GM19099 (cell line): ENCODE data around the gene CD59.

ENCODE experiments used
- POLR2A ChIP-seq: IDR thresholded peaks from 3 replicates; pipeline ENCODE4 v1.6.1; 2011; ENCODE audit warnings: low read depth; ENCODE audit not compliant: insufficient read length; ENCODE audit errors: extremely low read depth

The CD59 gene

GRCh38 chr11:33655842-33656600 lies 80.2 kb downstream of the CD59 start:
- no peak for TF ChIP-seq POLR2A

GRCh38 chr11:33654594-33654993 lies 81.6 kb downstream of the CD59 start:
- TF ChIP-seq POLR2A: no peak
